Activated CD8-positive, alpha-beta memory T cell treated with anti-CD3 and anti-CD28 coated beads, Interleukin-2, amount 50 U/mL, for 24 hours (primary cell): ENCODE measurements around the gene DIPK1B.

ENCODE experiments used
- DNase-seq: peaks from one replicate; pipeline ENCODE4 v3.0.0-alpha.2; 2020; ENCODE audit errors: extremely low read depth

DIPK1B gene

GRCh38 chr9:136686794-136687711, 25.3 kb upstream of the DIPK1B start, which contains the start of gene AGPAT2:
Gene AGPAT2 (minus strand): TSS chr9:136687457. CDS start chr9:136687357, 100 bp downstream.
- peak; percentile 25 for DNase-seq

- DNase-seq: no peak
Measured at GRCh38 chr9:136687721-136688223, 24.6 kb upstream of the DIPK1B start.

GRCh38 chr9:136688274-136689107, 23.9 kb upstream of the DIPK1B start:
- no peak for DNase-seq

- no peak for DNase-seq
Measured at GRCh38 chr9:136689108-136689460, 23.3 kb upstream of the DIPK1B start.

- DNase-seq: no peak
Measured at GRCh38 chr9:136690104-136690805, 22.1 kb upstream of the DIPK1B start.

GRCh38 chr9:136690806-136691261, 21.5 kb upstream of the DIPK1B start:
- DNase-seq: no peak

- DNase-seq: no peak
Measured at GRCh38 chr9:136691316-136692184, 20.8 kb upstream of the DIPK1B start.

- no peak for DNase-seq
Measured at GRCh38 chr9:136692185-136693134, 19.9 kb upstream of the DIPK1B start.

- no peak for DNase-seq
Measured at GRCh38 chr9:136693135-136693489, 19.3 kb upstream of the DIPK1B start.

- DNase-seq: no peak
Measured at GRCh38 chr9:136693490-136694162, 18.7 kb upstream of the DIPK1B start.

- DNase-seq: no peak
Measured at GRCh38 chr9:136694163-136694871, 18.1 kb upstream of the DIPK1B start.

GRCh38 chr9:136694872-136695247, 17.5 kb upstream of the DIPK1B start:
- no peak for DNase-seq

GRCh38 chr9:136695435-136695895, 16.9 kb upstream of the DIPK1B start:
- DNase-seq: no peak

GRCh38 chr9:136695955-136696354, 16.4 kb upstream of the DIPK1B start:
- DNase-seq: no peak

GRCh38 chr9:136696502-136696901, 15.9 kb upstream of the DIPK1B start:
- no peak for DNase-seq

- DNase-seq: no peak
Measured at GRCh38 chr9:136697146-136697820, 15.1 kb upstream of the DIPK1B start.

GRCh38 chr9:136697821-136698526, 14.4 kb upstream of the DIPK1B start:
- DNase-seq: no peak
